H1 (cell line): ENCODE data around the gene GRM1. TPM values are rescaled to one million over a fixed set of nuclear protein-coding genes. Genes with fewer than 3 reads are reported as not detected.

Experiments used
- CTCF ChIA-PET: fragments of 300-600 bp; sonication (Branson Sonifier 250); formaldehyde crosslinking; loops from one replicate; lab custom pipeline; 2021; ENCODE audit not compliant: partially characterized antibody; lab: Charles Lee
- POLR2A ChIA-PET: fragments of 300-600 bp; sonication (Branson Sonifier 250); formaldehyde crosslinking; loops from one replicate; lab custom pipeline; 2021; ENCODE audit warnings: inconsistent platforms; ENCODE audit not compliant: partially characterized antibody; lab: Charles Lee
- DNase-seq, 2 experiments: peaks; one replicate each; pipeline versions ENCODE4 v3.0.0 to v3.0.0-alpha.2; 2010 to 2022; ENCODE audit warnings: low spot score in 2 of 2, low read depth in 1 of 2, mixed read lengths in 1 of 2
- FAIRE-seq: peaks from 2 replicates; lab custom pipeline; 2011; peaks lifted over from hg19 to GRCh38; lab: Jason Lieb, UNC
- H2AFZ ChIP-seq: 2 replicates; pipeline ENCODE4 v1.8.1; 2012; ENCODE audit warnings: low read length, inconsistent platforms
- H2AK5ac ChIP-seq: 2 replicates; pipeline ENCODE4 v1.6.1; 2013; ENCODE audit warnings: low read depth, low read length
- H2BK120ac ChIP-seq: replicated peaks from 2 replicates; pipeline ENCODE3; 2013; ENCODE audit warnings: low read depth, low read length, inconsistent platforms
- H2BK12ac ChIP-seq: 2 replicates; pipeline ENCODE4 v1.6.1; 2013; ENCODE audit warnings: low read depth, low read length
- H2BK15ac ChIP-seq: 2 replicates; pipeline ENCODE4 v1.6.1; 2013; ENCODE audit warnings: low read length
- H2BK20ac ChIP-seq: 2 replicates; pipeline ENCODE4 v1.6.1; 2013; ENCODE audit warnings: low read length
- H2BK5ac ChIP-seq: 2 replicates; pipeline ENCODE4 v1.6.1; 2013; ENCODE audit warnings: low read depth, low read length
- H3K14ac ChIP-seq: 2 replicates; pipeline ENCODE4 v1.6.1; 2013; ENCODE audit warnings: inconsistent platforms; ENCODE audit not compliant: insufficient read length
- H3K18ac ChIP-seq: 2 replicates; pipeline ENCODE4 v1.6.1; 2013; ENCODE audit warnings: low read length; ENCODE audit errors: extremely low read depth
- H3K23ac ChIP-seq: 2 replicates; pipeline ENCODE4 v1.6.1; 2013; ENCODE audit warnings: inconsistent platforms; ENCODE audit not compliant: insufficient read length
- H3K23me2 ChIP-seq: 2 replicates; pipeline ENCODE4 v1.6.1; 2013; ENCODE audit warnings: low read depth, low read length
- H3K27ac ChIP-seq: 2 replicates; pipeline ENCODE4 v1.6.1; 2011; ENCODE audit warnings: low read depth, low read length, inconsistent platforms
- H3K27me3 ChIP-seq, 4 experiments: replicated peaks in 1 of 4; 1 replicate in 1 of 4; 2 replicates in 3 of 4; pipeline versions ENCODE4 v1.6.1 to v1.8.1; 2011 to 2013; ENCODE audit warnings: low read length in 3 of 4, mild to moderate bottlenecking in 3 of 4, inconsistent platforms in 2 of 4, mixed read lengths in 2 of 4, moderate library complexity in 1 of 4; ENCODE audit not compliant: control insufficient read depth in 3 of 4, insufficient read depth in 3 of 4; ENCODE audit errors: extremely low read depth in 1 of 4
- H3K36me3 ChIP-seq, 4 experiments: 2 replicates each; pipeline versions ENCODE4 v1.6.1 to v1.8.1; 2011 to 2013; ENCODE audit warnings: mild to moderate bottlenecking in 4 of 4, low read length in 3 of 4, moderate library complexity in 2 of 4, control low read depth in 1 of 4, inconsistent platforms in 1 of 4; ENCODE audit not compliant: insufficient read depth in 4 of 4, control insufficient read depth in 2 of 4
- H3K4ac ChIP-seq: replicated peaks from 2 replicates; pipeline ENCODE3; 2013; ENCODE audit warnings: low read length, low read depth, mixed read lengths, inconsistent platforms; ENCODE audit not compliant: insufficient read length
- H3K4me1 ChIP-seq, 4 experiments: replicated peaks in 1 of 4; 1 replicate in 1 of 4; 2 replicates in 3 of 4; pipeline versions ENCODE4 v1.6.1 to v1.8.1; 2011 to 2013; ENCODE audit warnings: low read length in 3 of 4, inconsistent platforms in 2 of 4, mixed read lengths in 1 of 4; ENCODE audit not compliant: insufficient read depth in 4 of 4, control insufficient read depth in 3 of 4
- H3K4me2 ChIP-seq, 2 experiments: 2 replicates each; pipeline versions ENCODE4 v1.6.1 to v1.8.1; 2011 to 2013; ENCODE audit warnings: low read depth in 2 of 2, low read length in 2 of 2, control low read depth in 1 of 2, inconsistent platforms in 1 of 2, mild to moderate bottlenecking in 1 of 2; ENCODE audit not compliant: insufficient read depth in 1 of 2
- H3K4me3 ChIP-seq, 4 experiments: fragments of 200-600, 300-600 bp in 1 of 4; sonication (generic), shearing (Covaris generic), sonication (Bioruptor Twin) in 1 of 4; 2 replicates each; pipeline versions ENCODE4 v1.5.1 to v1.8.1; 2011 to 2016; ENCODE audit warnings: low read length in 4 of 4, low read depth in 3 of 4, control low read depth in 2 of 4, inconsistent platforms in 2 of 4, mild to moderate bottlenecking in 2 of 4, mixed read lengths in 1 of 4, moderate library complexity in 1 of 4; ENCODE audit not compliant: insufficient read depth in 2 of 4; ENCODE audit errors: extremely low read depth in 1 of 4
- H3K56ac ChIP-seq: replicated peaks from 2 replicates; pipeline ENCODE3; 2013; ENCODE audit warnings: low read depth, mild to moderate bottlenecking, mixed read lengths, low read length, inconsistent platforms; ENCODE audit not compliant: insufficient read length
- H3K79me1 ChIP-seq: 2 replicates; pipeline ENCODE4 v1.6.1; 2013; ENCODE audit warnings: low read depth, low read length, control low read depth
- H3K79me2 ChIP-seq, 2 experiments: 2 replicates each; pipeline versions ENCODE4 v1.6.1 to v1.8.1; 2012 to 2013; ENCODE audit warnings: low read length in 2 of 2, mild to moderate bottlenecking in 2 of 2, inconsistent platforms in 1 of 2; ENCODE audit not compliant: insufficient read depth in 2 of 2, control insufficient read depth in 1 of 2
- H3K9ac ChIP-seq, 4 experiments: replicated peaks in 1 of 4; 1 replicate in 1 of 4; 2 replicates in 3 of 4; pipeline versions ENCODE4 v1.6.1 to v1.8.1; 2011 to 2013; ENCODE audit warnings: low read depth in 3 of 4, low read length in 3 of 4, control low read depth in 2 of 4, mild to moderate bottlenecking in 2 of 4, moderate library complexity in 2 of 4, inconsistent platforms in 1 of 4; ENCODE audit errors: extremely low read depth in 1 of 4
- H3K9me3 ChIP-seq, 2 experiments: 2 replicates each; pipeline versions ENCODE4 v1.6.1 to v1.8.1; 2012 to 2013; ENCODE audit warnings: mild to moderate bottlenecking in 2 of 2, moderate library complexity in 2 of 2, control low read depth in 1 of 2, inconsistent platforms in 1 of 2, low read depth in 1 of 2, low read length in 1 of 2, mixed read lengths in 1 of 2; ENCODE audit not compliant: insufficient read depth in 2 of 2
- H4K20me1 ChIP-seq, 2 experiments: replicated peaks in 1 of 2; 2 replicates each; pipeline versions ENCODE3 to v1.8.1; 2011 to 2013; ENCODE audit warnings: inconsistent platforms in 2 of 2, low read length in 2 of 2, mild to moderate bottlenecking in 1 of 2; ENCODE audit not compliant: insufficient read depth in 2 of 2, control insufficient read depth in 1 of 2
- H4K5ac ChIP-seq: 2 replicates; pipeline ENCODE4 v1.6.1; 2013; ENCODE audit warnings: low read length, low read depth, mixed read lengths, inconsistent platforms; ENCODE audit not compliant: insufficient read length
- H4K8ac ChIP-seq: 2 replicates; pipeline ENCODE4 v1.8.0; 2013; ENCODE audit warnings: mild to moderate bottlenecking, moderate library complexity, low read length, inconsistent platforms; ENCODE audit not compliant: insufficient read depth; ENCODE audit errors: extremely low read depth
- H4K91ac ChIP-seq: replicated peaks from 2 replicates; pipeline ENCODE3; 2013; ENCODE audit warnings: low read length, mixed read lengths, inconsistent platforms; ENCODE audit not compliant: insufficient read length
- CEBPB ChIP-seq: IDR thresholded peaks from 2 replicates; pipeline ENCODE4 v1.6.1; 2012; ENCODE audit warnings: low read depth, low read length
- CREB1 ChIP-seq: IDR thresholded peaks from 2 replicates; pipeline ENCODE4 v1.6.1; 2012; ENCODE audit warnings: inconsistent platforms
- FOSL1 ChIP-seq: IDR thresholded peaks from 2 replicates; pipeline ENCODE4 v1.6.1; 2011; ENCODE audit warnings: mild to moderate bottlenecking, low read depth, low read length, moderate library complexity; ENCODE audit not compliant: insufficient read depth
- HDAC6 ChIP-seq: IDR thresholded peaks from one replicate; pipeline ENCODE4 v1.7.1; 2012; ENCODE audit warnings: low read depth, mild to moderate bottlenecking, inconsistent platforms, low read length, moderate library complexity
- JUND ChIP-seq: IDR thresholded peaks from 2 replicates; pipeline ENCODE4 v1.6.1; 2011; ENCODE audit warnings: mild to moderate bottlenecking, improper control_type of control experiment, low read length
- RAD21 ChIP-seq, 2 experiments: IDR thresholded peaks in 1 of 2; conservative IDR thresholded peaks in 1 of 2; 2 replicates each; pipeline ENCODE4 v1.6.1; 2011; ENCODE audit warnings: low read depth in 2 of 2, low read length in 2 of 2, improper control_type of control experiment in 1 of 2, inconsistent platforms in 1 of 2, mild to moderate bottlenecking in 1 of 2, moderate library complexity in 1 of 2
- RNF2 ChIP-seq: fragments of 200-900, 300-1000 bp; sonication (generic); IDR thresholded peaks from 2 replicates; pipeline ENCODE4 v1.7.1; 2016; ENCODE audit warnings: borderline replicate concordance, low read depth, mild to moderate bottlenecking, antibody characterized with exemption, low read length; ENCODE audit not compliant: poor library complexity, severe bottlenecking; ENCODE audit errors: missing control alignments
- SP1 ChIP-seq: IDR thresholded peaks from 2 replicates; pipeline ENCODE4 v1.6.1; 2011; ENCODE audit warnings: low read depth, low read length
- WGBS, 2 experiments: shearing (Covaris generic) in 1 of 2; methylation state at CpG; one replicate each; pipeline versions ENCODE4 v1.1.6 to v1.1.7; 2013 to 2015; ENCODE audit warnings: low lambda C conversion rate in 2 of 2, mixed read lengths in 2 of 2, inconsistent platforms in 1 of 2, low coverage in 1 of 2, missing lambda C conversion rate in 1 of 2; ENCODE audit not compliant: insufficient replicate concordance in 2 of 2, insufficient coverage in 1 of 2, insufficient read length in 1 of 2; ENCODE audit errors: extremely low coverage in 1 of 2, missing lambda C conversion rate in 1 of 2; 5-methylcytosine and 5-hydroxymethylcytosine counted together
- polyA plus RNA-seq, 7 experiments: library from polyadenylated mRNA; depleted of rRNA in 3 of 7; stranded (reverse) in 5 of 7; unstranded in 2 of 7; fragments of >200 nt in 5 of 7; fragments of 200-250 nt in 2 of 7; gene quantifications; 1 replicate in 5 of 7; 2 replicates in 1 of 7; 4 replicates in 1 of 7; pipeline versions ENCODE4 v1.2.1 to v1.2.3, GENCODE V29; 2011 to 2013; ENCODE audit warnings: missing spikeins in 2 of 7, mixed read lengths in 2 of 7
- total RNA-seq: library from RNA; stranded (reverse); fragmentation: NEBNext Ultra II Directional; extraction: Animal tissue kit (Norgen Biotek cat#: 25700); gene quantifications from 2 replicates; pipeline ENCODE4 v1.2.1, GENCODE V29; 2021

Gene GRM1
- total and polyA plus RNA-seq, 2 of the 8 experiments (the other 6 are each of a cell fraction or from before 2014, with no cell fraction given): 0.15 to 1.3 TPM

DNA sequence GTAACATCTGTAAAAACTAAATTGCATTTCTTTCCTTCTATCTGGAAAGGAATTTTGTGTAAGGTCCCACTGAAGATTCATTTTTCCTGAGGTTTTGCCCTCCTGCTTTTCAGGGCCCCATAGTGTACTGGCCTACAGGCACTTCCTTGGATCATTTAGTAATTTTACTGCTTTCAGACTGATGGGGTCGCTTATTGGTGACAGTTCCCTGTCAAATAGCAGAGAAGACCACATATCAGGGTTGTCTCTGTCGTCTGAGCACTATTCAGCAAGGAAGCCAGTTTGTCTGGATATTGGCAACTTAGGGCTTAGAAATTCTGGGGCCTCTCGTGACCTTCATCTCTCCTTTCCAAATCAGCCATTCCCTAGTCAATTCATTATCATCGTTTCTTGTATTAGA is 3.5 kb downstream of the GRM1 start:
- no peak overlapping the region for H3K9ac ChIP-seq
- no peak overlapping the region for H2BK120ac ChIP-seq
- no peaks in the 10 kb centered on the region for H4K20me1 ChIP-seq
- TF ChIP-seq JUND: no peak
- no peak for TF ChIP-seq FOSL1
- TF ChIP-seq CEBPB: no peak
- no peak for TF ChIP-seq CREB1
- TF ChIP-seq HDAC6: no peak
- no peak for TF ChIP-seq RNF2
- no peak for TF ChIP-seq RAD21 (IDR thresholded peaks at IDR 0.05 in 1 of 2, conservative IDR thresholded peaks at IDR 0.05 in 1 of 2; ENCODE audit: low read depth in 2 of 2, low read length in 2 of 2)
- TF ChIP-seq SP1: no peak
- no peak overlapping the region for H3K4me3 ChIP-seq
- no peak overlapping the region for H2BK5ac ChIP-seq
- H3K4me2 ChIP-seq: no peak overlapping the region
- no peak overlapping the region for H3K23ac ChIP-seq
- H2BK12ac ChIP-seq: no peak overlapping the region
- H3K36me3 ChIP-seq: no peaks in the 10 kb centered on the region
- H3K18ac ChIP-seq: no peak overlapping the region
- H2BK20ac ChIP-seq: no peak overlapping the region
- 91% methylated on average over 4 of the region's 4 CpGs; no CpG with 5 or more reads in 1 of the 2 experiments for WGBS, 2 experiments
- no peak for DNase-seq
- H3K79me2 ChIP-seq: no peaks in the 10 kb centered on the region
- no peak for FAIRE-seq
- no peak overlapping the region for H3K27ac ChIP-seq
- peaks cover 10% of the 10 kb centered on the region for H3K23me2 ChIP-seq
- H4K91ac ChIP-seq: no peak overlapping the region
- no peak overlapping the region for H4K5ac ChIP-seq
- no peaks in the 10 kb centered on the region for H3K9me3 ChIP-seq
- no peak overlapping the region for H2AFZ ChIP-seq
- no peak overlapping the region for H3K14ac ChIP-seq
- no peak overlapping the region for H3K56ac ChIP-seq
- H2AK5ac ChIP-seq: no peak overlapping the region
- H4K8ac ChIP-seq: no peak overlapping the region
- no peak overlapping the region for H2BK15ac ChIP-seq
- H3K4me1 ChIP-seq: no peaks in the 10 kb centered on the region; a peak in 3 of 7 replicates
- H3K27me3 ChIP-seq: peaks cover 0 to 3% (median 2%) of the 10 kb centered on the region in 4 experiments; a peak in 2 of 7 replicates
- ChIA-PET CTCF (no interaction called here), POLR2A (interaction anchor here (1.5 kb wide), 1 partner anchor 68 kb away, joined by 5 read pairs; the partner anchor contains the start of gene SHPRH)
- H3K4ac ChIP-seq: no peak overlapping the region
- no peaks in the 10 kb centered on the region for H3K79me1 ChIP-seq
